Stimulated activated CD8-positive, alpha-beta memory T cell treated with anti-CD3 and anti-CD28 coated beads, Interleukin-12 subunit alpha, Interleukin-12 subunit beta, amount 100 ng/mL, for 4 hours (primary cell): Measurements from ENCODE around the gene UBE2G2.

Experiments
- DNase-seq: peaks from one replicate; pipeline ENCODE4 v3.0.0-alpha.2; 2020; ENCODE audit warnings: low read depth

The UBE2G2 gene

GRCh38 chr21:44763451-44764318 lies 37.9 kb downstream of the UBE2G2 start:
- DNase-seq, result no peak

GRCh38 chr21:44763050-44763378 lies 38.6 kb downstream of the UBE2G2 start:
- no peak for DNase-seq

- DNase-seq, result no peak
Measured at GRCh38 chr21:44762221-44763049, 39.2 kb downstream of the UBE2G2 start.

- no peak for DNase-seq
Measured at GRCh38 chr21:44761747-44762208, 39.8 kb downstream of the UBE2G2 start.

- no peak for DNase-seq
Measured at GRCh38 chr21:44761011-44761729, 40.5 kb downstream of the UBE2G2 start.

GRCh38 chr21:44760376-44760775 lies 41.2 kb downstream of the UBE2G2 start:
- DNase-seq, result no peak

GRCh38 chr21:44759628-44760285 lies 41.9 kb downstream of the UBE2G2 start:
- DNase-seq, result no peak

GRCh38 chr21:44758781-44759627 lies 42.6 kb downstream of the UBE2G2 start:
- DNase-seq, result no peak

GRCh38 chr21:44758141-44758561 lies 43.5 kb downstream of the UBE2G2 start:
- DNase-seq, result no peak

GRCh38 chr21:44757731-44758130 lies 43.9 kb downstream of the UBE2G2 start:
- no peak for DNase-seq

- no peak for DNase-seq
Measured at GRCh38 chr21:44756423-44757185, 45.0 kb downstream of the UBE2G2 start.

GRCh38 chr21:44755227-44755626 lies 46.4 kb downstream of the UBE2G2 start:
- DNase-seq, result no peak

- no peak for DNase-seq
Measured at GRCh38 chr21:44753357-44753756, 48.3 kb downstream of the UBE2G2 start.

GRCh38 chr21:44752671-44753235 lies 48.9 kb downstream of the UBE2G2 start:
- DNase-seq, result no peak

GRCh38 chr21:44751799-44752636 lies 49.6 kb downstream of the UBE2G2 start:
- no peak for DNase-seq

- DNase-seq, result no peak
Measured at GRCh38 chr21:44751186-44751798, 50.3 kb downstream of the UBE2G2 start.

- no peak for DNase-seq
Measured at GRCh38 chr21:44750675-44751025, 51.0 kb downstream of the UBE2G2 start.
